Activated gamma-delta T cell (primary cell): ENCODE data around the gene CYP2A13.
A peak's percentile ranks its signal among the peaks of the same experiment; 100 is the strongest.
"Not testable (repeated sequence)": the region's sequence is repeated elsewhere in the genome, so short reads cannot be mapped to it uniquely, and the experiment has no call there.

ENCODE experiments used
- DNase-seq: peaks from one replicate; lab custom pipeline; 2025; lab: John Stamatoyannopoulos, UW

The CYP2A13 gene

DNA sequence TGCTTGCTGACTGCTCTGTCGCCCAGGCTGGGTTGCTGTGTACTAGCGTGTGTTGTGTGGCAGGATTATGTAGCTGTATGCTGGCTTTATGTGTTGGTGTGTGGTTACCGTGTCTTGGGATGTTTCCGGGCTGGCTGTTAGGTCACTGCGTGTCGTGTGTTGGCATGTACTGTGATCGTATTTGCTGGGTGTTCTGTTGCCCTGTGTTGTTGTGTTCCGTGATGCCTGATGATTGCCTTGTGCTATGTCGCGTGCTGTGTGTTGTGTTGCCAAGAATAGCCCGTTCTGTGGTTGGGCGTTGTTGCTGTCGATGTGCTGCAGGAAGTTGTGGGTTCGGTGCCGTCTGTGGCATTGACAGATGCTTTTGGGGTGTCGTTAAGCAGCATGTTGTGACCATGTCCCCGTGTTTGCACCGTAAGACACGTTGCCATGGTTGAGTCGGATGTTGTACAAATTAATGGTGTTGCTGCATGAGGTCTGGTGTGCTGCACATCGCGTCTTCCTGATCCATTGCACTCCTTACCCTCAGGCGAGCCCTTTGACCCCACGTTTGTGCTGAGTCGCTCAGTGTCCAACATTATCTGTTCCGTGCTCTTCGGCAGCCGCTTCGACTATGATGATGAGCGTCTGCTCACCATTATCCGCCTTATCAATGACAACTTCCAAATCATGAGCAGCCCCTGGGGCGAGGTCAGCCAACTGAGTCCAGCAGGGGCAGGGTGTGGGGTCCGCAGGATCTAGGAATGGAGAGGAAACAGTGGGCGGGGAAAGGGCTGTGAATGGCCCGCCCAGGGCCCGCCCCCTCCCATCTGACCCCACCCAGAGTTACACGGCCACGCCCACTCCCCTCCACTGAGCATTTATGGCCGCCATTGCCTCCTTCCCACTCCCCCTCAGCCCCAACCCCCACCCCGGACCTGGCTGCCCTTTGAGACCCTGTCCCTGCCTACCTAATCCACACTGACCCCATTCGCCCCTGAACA is 33.0 kb downstream of the CYP2A13 start:
- DNase-seq = not testable (repeated sequence)

DNA sequence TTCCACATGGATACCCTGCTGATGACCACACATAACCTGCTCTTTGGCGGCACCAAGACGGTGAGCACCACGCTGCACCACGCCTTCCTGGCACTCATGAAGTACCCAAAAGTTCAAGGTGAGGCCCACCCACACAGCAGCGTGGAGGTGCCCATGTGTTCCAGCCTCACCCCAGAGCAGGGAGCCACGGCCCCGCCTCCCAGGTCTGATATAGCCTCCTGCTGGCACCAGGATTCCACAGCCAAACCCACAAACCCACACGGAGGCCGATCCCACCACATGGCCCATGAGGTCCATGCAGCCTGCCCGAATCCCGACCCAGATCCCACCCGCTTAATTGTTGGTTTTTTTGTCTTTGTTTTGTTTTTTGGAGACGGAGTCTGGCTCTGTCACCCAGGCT is 34.6 kb downstream of the CYP2A13 start:
- not testable (repeated sequence) for DNase-seq

- no peak for DNase-seq
Measured at GRCh38 chr19:41123716-41124294, 35.6 kb downstream of the CYP2A13 start.

GRCh38 chr19:41126765-41127203 is 38.5 kb downstream of the CYP2A13 start:
- DNase-seq = not testable (repeated sequence)

- not testable (repeated sequence) for DNase-seq
Measured at GRCh38 chr19:41127362-41127761, 39.1 kb downstream of the CYP2A13 start.

GRCh38 chr19:41127801-41128300 is 39.6 kb downstream of the CYP2A13 start:
- peak; percentile 80 for DNase-seq

- DNase-seq = no peak
Measured at GRCh38 chr19:41128692-41129091, 40.4 kb downstream of the CYP2A13 start.

DNA sequence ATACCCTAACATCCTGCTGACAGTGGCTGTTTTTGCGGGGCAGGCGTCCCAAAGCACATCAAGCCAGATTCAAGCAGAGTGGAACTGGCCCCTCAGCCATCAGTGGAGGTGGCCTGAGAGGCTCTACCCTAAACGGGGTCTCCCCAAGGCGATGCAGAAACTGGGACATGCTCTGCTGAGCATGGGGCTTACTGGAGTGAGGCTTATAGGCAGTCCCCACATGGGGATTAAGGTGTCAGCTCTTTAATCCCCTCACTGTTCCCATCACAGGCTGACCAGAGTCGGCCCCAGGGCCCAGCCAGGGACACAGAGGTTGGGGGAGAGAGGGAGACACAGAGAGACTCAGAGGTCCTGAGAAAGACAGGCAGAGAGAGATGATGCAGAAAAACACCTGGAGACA is 42.9 kb downstream of the CYP2A13 start:
- no peak for DNase-seq

GRCh38 chr19:41133260-41133659 is 45.0 kb downstream of the CYP2A13 start:
- DNase-seq = no peak

DNA sequence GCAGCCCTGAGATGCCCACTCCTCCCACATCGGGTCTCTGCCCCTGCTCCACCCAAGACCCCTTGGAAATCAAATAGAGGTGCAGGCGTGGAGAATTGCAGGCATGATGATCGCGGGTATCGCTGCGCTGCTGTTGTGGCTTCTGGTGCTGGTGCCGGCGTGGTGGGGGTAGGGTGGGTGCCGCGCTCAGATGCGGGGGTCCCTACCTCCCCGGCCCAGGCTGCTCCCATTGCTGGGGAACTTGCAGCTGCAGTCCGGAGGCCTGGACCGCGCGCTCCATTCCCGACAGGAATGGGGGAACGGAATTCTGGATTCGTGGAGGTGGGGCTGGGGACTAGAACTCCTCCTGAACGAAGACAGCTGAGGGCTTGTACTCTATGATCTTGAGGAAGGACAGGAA is 46.4 kb downstream of the CYP2A13 start:
- no peak for DNase-seq

DNA sequence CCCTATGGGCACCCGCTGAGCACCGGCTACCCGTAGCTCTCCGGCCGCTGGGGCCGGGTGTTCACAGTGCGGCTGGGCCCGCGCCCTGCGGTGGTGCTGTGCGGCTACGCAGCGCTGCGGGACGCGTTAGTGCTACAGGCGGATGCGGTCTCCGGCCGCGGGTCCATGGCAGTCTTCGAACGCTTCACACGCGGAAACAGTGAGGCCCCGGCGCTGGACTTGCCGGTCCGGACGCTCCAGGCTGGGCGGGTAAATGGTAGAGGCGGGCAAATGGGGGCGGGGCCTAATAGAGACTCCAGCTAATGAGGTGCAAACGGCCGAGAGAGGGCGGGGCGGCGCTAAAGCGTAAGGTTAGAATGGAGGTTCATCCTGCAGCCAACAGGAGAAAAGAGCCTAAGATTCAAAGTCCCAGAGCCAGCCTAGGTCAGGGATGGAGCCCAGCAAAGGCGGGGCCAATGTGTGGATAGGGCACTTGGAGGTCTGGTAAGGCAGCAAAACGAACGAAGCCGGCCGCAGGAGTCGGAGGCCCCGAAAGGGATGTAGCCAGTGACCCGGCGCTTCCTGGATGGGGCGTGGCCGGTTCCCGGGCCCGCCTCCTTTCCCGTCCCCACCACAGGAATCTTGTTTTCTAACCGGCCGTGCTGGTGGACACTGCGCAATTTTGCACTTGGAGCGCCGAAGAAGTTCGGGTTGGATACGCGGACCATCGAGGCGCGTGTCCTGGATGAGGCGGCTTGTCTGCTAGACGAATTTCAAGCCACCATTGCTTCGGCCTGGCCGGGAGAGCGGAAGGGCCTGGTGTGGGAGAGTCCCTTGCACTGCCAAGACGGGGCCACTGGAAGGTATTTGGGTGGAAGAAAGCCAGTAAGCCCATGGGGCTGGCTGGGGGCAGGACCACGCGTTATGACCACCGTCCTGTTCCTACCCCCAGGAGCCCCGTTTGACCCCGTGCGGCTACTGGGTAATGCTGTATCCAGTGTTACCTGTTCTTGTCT is 47.4 kb downstream of the CYP2A13 start:
- peak; percentile 26 for DNase-seq

DNA sequence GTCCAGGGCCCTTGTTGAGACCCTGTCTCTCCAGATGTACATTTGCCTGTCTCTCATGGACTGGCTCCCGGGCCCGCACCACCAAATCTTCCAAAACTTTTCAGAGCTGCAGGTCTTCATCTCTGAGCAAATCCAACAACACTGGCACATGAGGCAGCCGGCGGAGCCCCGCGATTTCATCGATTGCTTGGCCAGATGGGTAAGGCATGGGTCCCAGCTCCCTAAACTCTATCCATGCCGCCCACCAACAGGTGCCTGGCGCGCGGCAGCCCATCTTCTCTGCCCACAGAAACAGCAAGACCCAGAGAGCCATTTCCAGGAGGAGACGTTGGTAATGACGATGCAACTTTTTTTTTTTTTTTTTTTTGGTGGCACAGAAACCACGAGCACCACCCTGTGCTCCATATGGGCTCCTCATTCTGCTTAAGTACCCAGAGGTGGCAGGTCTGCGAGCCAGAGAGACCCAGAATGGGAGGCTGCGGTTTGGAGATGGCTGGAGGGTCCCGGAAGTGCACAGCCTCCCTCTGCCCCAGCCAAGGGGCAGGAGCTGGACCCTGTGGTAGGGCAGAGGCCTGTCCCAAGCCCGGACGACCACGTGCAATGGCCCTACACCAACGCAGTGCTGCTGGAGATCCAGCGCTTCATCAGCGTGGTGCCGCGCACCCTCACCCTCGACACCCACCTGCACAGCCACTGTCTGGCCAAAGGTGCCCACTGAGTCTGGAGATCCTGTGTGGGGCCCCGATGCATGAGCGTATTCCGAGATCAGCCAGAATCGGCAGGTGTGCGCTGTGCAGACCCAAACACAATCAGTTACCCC is 48.6 kb downstream of the CYP2A13 start:
- DNase-seq = no peak

DNA sequence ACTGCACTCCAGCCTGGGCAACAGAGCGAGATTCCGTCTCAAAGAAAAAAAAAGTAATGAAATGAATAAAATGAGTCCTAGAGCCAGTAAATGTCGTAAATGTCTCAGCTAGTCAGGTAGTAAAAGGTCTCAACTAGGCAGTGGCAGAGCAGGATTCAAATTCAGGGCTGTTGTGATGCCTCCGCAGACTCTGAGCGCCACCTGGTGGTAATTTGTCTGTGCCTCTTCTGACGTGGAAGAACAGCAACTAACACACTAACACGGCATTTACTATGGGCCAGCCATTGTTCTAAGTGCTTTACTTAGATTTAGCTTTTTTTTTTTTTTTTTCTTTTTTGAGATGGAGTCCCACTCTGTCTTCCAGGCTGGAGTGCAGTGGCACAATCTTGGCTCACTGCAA is 56.2 kb downstream of the CYP2A13 start:
- DNase-seq = no peak
